A549 (cell line): ENCODE data around the gene NDUFS1. TPM values are rescaled to one million over a fixed set of nuclear protein-coding genes. Genes with fewer than 3 reads are reported as not detected.

Experiments
- ATAC-seq, 2 experiments: fragments of 200-7000 bp in 1 of 2; fragments of >200 bp in 1 of 2; cut with Nextera tagmentation in 1 of 2; cut with Tn5 transposase in 1 of 2; 3 replicates each; pipeline versions ENCODE4 v1.8.0 to v1.9.1; 2018 to 2020; ENCODE audit warnings: mild to moderate bottlenecking in 1 of 2, moderate library complexity in 1 of 2
- CTCF ChIA-PET: fragments of 300-600 bp; sonication (Branson Sonifier 250); formaldehyde crosslinking; extraction: SDS; loops from one replicate; lab custom pipeline; 2021; ENCODE audit warnings: antibody characterized with exemption, inconsistent platforms; lab: Yijun Ruan, JAX
- POLR2A ChIA-PET: fragments of 350-600 bp; formaldehyde crosslinking; extraction: SDS; loops from one replicate; lab custom pipeline; 2021; ENCODE audit warnings: antibody characterized with exemption, inconsistent platforms; lab: Yijun Ruan, JAX
- DNase-seq, 2 experiments: peaks; one replicate each; pipeline versions ENCODE4 v3.0.0 to v3.0.0-alpha.2; 2011 to 2016; ENCODE audit warnings: low read depth in 1 of 2, low spot score in 1 of 2
- FAIRE-seq: peaks from 2 replicates; lab custom pipeline; 2011; peaks lifted over from hg19 to GRCh38; lab: Jason Lieb, UNC
- H3K27ac ChIP-seq, 2 experiments: fragments of >200 bp; sonication (Bioruptor Twin); formaldehyde crosslinking; 3 replicates each; pipeline ENCODE4 v1.5.1; 2016 to 2017
- H3K4me1 ChIP-seq: fragments of >200 bp; sonication (Bioruptor Twin); formaldehyde crosslinking; 3 replicates; pipeline ENCODE4 v1.6.1; 2016
- H3K4me2 ChIP-seq: fragments of >200 bp; sonication (Bioruptor Twin); formaldehyde crosslinking; 3 replicates; pipeline ENCODE4 v1.6.1; 2016
- H3K4me3 ChIP-seq: fragments of >200 bp; sonication (Bioruptor Twin); formaldehyde crosslinking; 3 replicates; pipeline ENCODE4 v1.5.1; 2016
- H3K9me3 ChIP-seq: fragments of >200 bp; sonication (Bioruptor Twin); formaldehyde crosslinking; 3 replicates; pipeline ENCODE4 v1.6.1; 2016
- CEBPB ChIP-seq, 2 experiments: fragments of >200 bp in 1 of 2; sonication (Bioruptor Twin) in 1 of 2; formaldehyde crosslinking in 1 of 2; IDR thresholded peaks; 2 replicates each; pipeline ENCODE4 v1.6.1; 2012 to 2016
- EHMT2 ChIP-seq: fragments of 200-600 bp; sonication (generic); IDR thresholded peaks from 2 replicates; pipeline ENCODE4 v1.6.1; 2016; ENCODE audit warnings: antibody characterized with exemption, low read depth, mild to moderate bottlenecking, moderate library complexity
- GATA3 ChIP-seq: IDR thresholded peaks from 2 replicates; pipeline ENCODE4 v1.6.1; 2012; ENCODE audit warnings: borderline replicate concordance
- HDAC2 ChIP-seq: fragments of 200-600 bp; sonication (generic); IDR thresholded peaks from 2 replicates; pipeline ENCODE4 v1.6.1; 2016
- JUN ChIP-seq, 2 experiments: fragments of >200 bp; sonication (Bioruptor Twin); formaldehyde crosslinking; IDR thresholded peaks; 2 replicates in 1 of 2; 3 replicates in 1 of 2; pipeline ENCODE4 v1.6.1; 2016 to 2017
- KDM1A ChIP-seq: fragments of 200-600 bp; sonication (generic); IDR thresholded peaks from 2 replicates; pipeline ENCODE4 v1.6.1; 2016; ENCODE audit warnings: low read depth, mild to moderate bottlenecking
- MAZ ChIP-seq: fragments of 150-350 bp; IDR thresholded peaks from 2 replicates; pipeline ENCODE4 v1.6.1; 2014; ENCODE audit warnings: antibody characterized with exemption, low read depth, low read length, borderline replicate concordance
- MYC ChIP-seq: IDR thresholded peaks from 2 replicates; pipeline ENCODE4 v1.6.1; 2012; ENCODE audit warnings: mild to moderate bottlenecking, inconsistent platforms, low read length, improper control_type of control experiment, borderline replicate concordance
- NPAS2 ChIP-seq: fragments of 250-450 bp; sonication (Bioruptor Pico); IDR thresholded peaks from 2 replicates; pipeline ENCODE4 v1.8.0; 2022; ENCODE audit warnings: mild to moderate bottlenecking, moderate library complexity, borderline replicate concordance
- NR3C1 ChIP-seq: fragments of >200 bp; sonication (Bioruptor Twin); formaldehyde crosslinking; IDR thresholded peaks from 3 replicates; pipeline ENCODE4 v1.6.1; 2017
- POLR2A ChIP-seq: IDR thresholded peaks from 2 replicates; pipeline ENCODE4 v1.6.1; 2012; ENCODE audit warnings: mild to moderate bottlenecking, low read length
- RAD21 ChIP-seq, 2 experiments: fragments of >200 bp in 1 of 2; sonication (Bioruptor Twin) in 1 of 2; formaldehyde crosslinking in 1 of 2; IDR thresholded peaks in 1 of 2; conservative IDR thresholded peaks in 1 of 2; 2 replicates in 1 of 2; 3 replicates in 1 of 2; pipeline ENCODE4 v1.6.1; 2012 to 2018; ENCODE audit warnings: inconsistent platforms in 1 of 2
- RNF2 ChIP-seq: fragments of 200-600 bp; sonication (generic); IDR thresholded peaks from 2 replicates; pipeline ENCODE4 v1.6.1; 2016; ENCODE audit warnings: low read depth, mild to moderate bottlenecking, antibody characterized with exemption, moderate library complexity, borderline replicate concordance
- SMC3 ChIP-seq: fragments of >200 bp; sonication (Bioruptor Twin); formaldehyde crosslinking; IDR thresholded peaks from 3 replicates; pipeline ENCODE4 v1.6.1; 2018; ENCODE audit warnings: inconsistent platforms
- SREBF2 ChIP-seq: fragments of 450-650 bp; IDR thresholded peaks from 2 replicates; pipeline ENCODE4 v1.6.1; 2014; ENCODE audit warnings: mild to moderate bottlenecking, moderate library complexity
- TFCP2L1 ChIP-seq: fragments of 250-450 bp; sonication (Bioruptor Pico); IDR thresholded peaks from 2 replicates; pipeline ENCODE4 v1.5.0; 2021; ENCODE audit warnings: mild to moderate bottlenecking
- TP53 ChIP-seq: fragments of 250-450 bp; sonication (Bioruptor Pico); IDR thresholded peaks from 2 replicates; pipeline ENCODE4 v1.5.0; 2021; ENCODE audit warnings: mild to moderate bottlenecking, moderate library complexity
- ZSCAN20 ChIP-seq: fragments of 250-450 bp; sonication (Bioruptor Pico); IDR thresholded peaks from 2 replicates; pipeline ENCODE4 v1.8.0; 2022; ENCODE audit warnings: mild to moderate bottlenecking, moderate library complexity
- WGBS: methylation state at CpG from one replicate; pipeline ENCODE4 v1.1.6; 2017; ENCODE audit errors: missing lambda C conversion rate; 5-methylcytosine and 5-hydroxymethylcytosine counted together
- polyA plus RNA-seq, 4 experiments: library from polyadenylated mRNA; depleted of rRNA in 3 of 4; stranded (reverse); fragments of >200 nt; fragmentation: RNase III in 1 of 4; extraction: RNeasy Plus Mini Kit Qiagen cat#74134 plus additional on column Dnase treatment in 1 of 4; gene quantifications; 2 replicates in 3 of 4; 3 replicates in 1 of 4; pipeline ENCODE4 v1.2.3, GENCODE V29; 2011 to 2017
- TF ChIP-seq, protein P1 (sequence below): fragments of >200 bp; sonication (Bioruptor Twin); formaldehyde crosslinking; IDR thresholded peaks from 3 replicates; pipeline ENCODE4 v1.6.1; 2016
- TF ChIP-seq, protein P2 (sequence below): fragments of >200 bp; sonication (Bioruptor Twin); formaldehyde crosslinking; IDR thresholded peaks from 3 replicates; pipeline ENCODE4 v1.5.1; 2016
- TF ChIP-seq, protein P3 (sequence below): IDR thresholded peaks from 2 replicates; pipeline ENCODE4 v1.6.1; 2012; ENCODE audit warnings: low read depth, borderline replicate concordance

NDUFS1 gene
- polyA plus RNA-seq, 2 of the 4 experiments (the other 2 are of a cell fraction): 86.7 to 134 TPM

DNA sequence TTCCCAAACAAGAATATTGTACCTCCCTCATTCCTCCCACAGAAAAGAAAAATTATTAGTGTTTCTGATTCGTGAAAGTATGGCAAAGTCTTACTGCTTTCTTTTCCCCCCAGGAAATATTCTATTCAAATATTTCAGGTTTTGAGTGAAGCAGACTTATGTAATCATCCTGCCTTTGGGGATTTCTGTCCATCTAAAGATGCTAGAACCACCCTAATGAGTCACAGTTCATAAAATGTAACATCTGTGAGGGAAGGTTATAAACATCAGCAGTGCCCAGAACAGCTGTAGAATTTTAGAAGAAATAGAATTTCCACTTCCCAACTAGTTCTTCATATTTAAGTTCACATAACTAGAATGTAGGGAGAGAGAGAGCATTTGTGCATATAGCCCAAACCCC lies 39.4 kb upstream of the NDUFS1 start (continued):
- TF ChIP-seq, protein P1, sequence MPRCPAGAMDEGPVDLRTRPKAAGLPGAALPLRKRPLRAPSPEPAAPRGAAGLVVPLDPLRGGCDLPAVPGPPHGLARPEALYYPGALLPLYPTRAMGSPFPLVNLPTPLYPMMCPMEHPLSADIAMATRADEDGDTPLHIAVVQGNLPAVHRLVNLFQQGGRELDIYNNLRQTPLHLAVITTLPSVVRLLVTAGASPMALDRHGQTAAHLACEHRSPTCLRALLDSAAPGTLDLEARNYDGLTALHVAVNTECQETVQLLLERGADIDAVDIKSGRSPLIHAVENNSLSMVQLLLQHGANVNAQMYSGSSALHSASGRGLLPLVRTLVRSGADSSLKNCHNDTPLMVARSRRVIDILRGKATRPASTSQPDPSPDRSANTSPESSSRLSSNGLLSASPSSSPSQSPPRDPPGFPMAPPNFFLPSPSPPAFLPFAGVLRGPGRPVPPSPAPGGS: no peak
- TF ChIP-seq GATA3 (no peak), EHMT2 (no peak)

DNA sequence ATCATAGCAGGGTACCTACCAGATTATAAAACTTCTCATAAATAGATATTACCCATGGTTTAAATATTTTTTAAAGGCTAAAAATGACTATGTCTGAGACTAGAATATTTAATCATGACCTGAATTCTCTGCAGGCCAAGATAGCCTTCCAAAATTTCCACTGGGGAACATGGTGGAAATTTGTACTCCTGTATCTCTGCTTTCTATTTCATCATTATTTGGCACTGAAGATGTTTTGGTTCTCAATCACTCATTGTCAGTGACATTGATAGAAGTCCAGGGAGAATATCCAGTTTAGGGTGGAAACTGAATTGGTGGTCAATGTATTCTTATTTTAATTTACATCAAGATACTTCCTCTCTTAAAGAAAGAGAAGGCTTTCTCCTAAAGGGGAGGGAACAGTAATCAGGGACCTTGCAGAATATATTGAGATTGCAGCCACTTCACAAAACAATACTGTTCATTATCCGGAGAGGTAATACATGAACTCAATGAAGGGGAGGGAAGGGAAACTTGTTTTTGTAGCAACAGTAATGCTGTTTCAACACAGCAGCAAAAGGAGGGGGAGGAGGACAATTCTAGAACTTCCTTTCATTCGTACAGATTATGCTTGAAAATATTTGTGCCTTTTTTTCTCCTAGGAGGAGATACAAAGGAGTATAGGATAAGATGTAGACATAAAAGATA lies 34.6 kb upstream of the NDUFS1 start:
- H3K9me3 ChIP-seq: no peaks in the 10 kb centered on the region
- WGBS: 39% methylated on average over 2 of the region's 2 CpGs
- H3K4me3 ChIP-seq: no peak overlapping the region
- ATAC-seq (no peak), DNase-seq (no peak), FAIRE-seq (no peak)
- no peak overlapping the region for H3K4me2 ChIP-seq
- TF ChIP-seq JUN (IDR thresholded peaks at IDR 0.05): no peak
- no peak for TF ChIP-seq TP53
- TF ChIP-seq, protein P2, sequence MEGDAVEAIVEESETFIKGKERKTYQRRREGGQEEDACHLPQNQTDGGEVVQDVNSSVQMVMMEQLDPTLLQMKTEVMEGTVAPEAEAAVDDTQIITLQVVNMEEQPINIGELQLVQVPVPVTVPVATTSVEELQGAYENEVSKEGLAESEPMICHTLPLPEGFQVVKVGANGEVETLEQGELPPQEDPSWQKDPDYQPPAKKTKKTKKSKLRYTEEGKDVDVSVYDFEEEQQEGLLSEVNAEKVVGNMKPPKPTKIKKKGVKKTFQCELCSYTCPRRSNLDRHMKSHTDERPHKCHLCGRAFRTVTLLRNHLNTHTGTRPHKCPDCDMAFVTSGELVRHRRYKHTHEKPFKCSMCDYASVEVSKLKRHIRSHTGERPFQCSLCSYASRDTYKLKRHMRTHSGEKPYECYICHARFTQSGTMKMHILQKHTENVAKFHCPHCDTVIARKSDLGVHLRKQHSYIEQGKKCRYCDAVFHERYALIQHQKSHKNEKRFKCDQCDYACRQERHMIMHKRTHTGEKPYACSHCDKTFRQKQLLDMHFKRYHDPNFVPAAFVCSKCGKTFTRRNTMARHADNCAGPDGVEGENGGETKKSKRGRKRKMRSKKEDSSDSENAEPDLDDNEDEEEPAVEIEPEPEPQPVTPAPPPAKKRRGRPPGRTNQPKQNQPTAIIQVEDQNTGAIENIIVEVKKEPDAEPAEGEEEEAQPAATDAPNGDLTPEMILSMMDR: no peak
- no peak for TF ChIP-seq CEBPB (IDR thresholded peaks at IDR 0.05)
- no peak for TF ChIP-seq ZSCAN20
- no peak for TF ChIP-seq NPAS2 (CRISPR knock-in tag)
- no peak for TF ChIP-seq SREBF2
- no peak for TF ChIP-seq TFCP2L1 (CRISPR knock-in tag)
- TF ChIP-seq RAD21 (conservative IDR thresholded peaks at IDR 0.05 in 1 of 2, IDR thresholded peaks at IDR 0.05 in 1 of 2): no peak
- TF ChIP-seq MYC: no peak
- no peak for TF ChIP-seq MAZ
- TF ChIP-seq KDM1A: no peak
- TF ChIP-seq HDAC2: no peak
- TF ChIP-seq, protein P3, sequence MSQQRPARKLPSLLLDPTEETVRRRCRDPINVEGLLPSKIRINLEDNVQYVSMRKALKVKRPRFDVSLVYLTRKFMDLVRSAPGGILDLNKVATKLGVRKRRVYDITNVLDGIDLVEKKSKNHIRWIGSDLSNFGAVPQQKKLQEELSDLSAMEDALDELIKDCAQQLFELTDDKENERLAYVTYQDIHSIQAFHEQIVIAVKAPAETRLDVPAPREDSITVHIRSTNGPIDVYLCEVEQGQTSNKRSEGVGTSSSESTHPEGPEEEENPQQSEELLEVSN: no peak
- no peak for TF ChIP-seq SMC3
- no peak for TF ChIP-seq NR3C1
- no peak for TF ChIP-seq GATA3
- TF ChIP-seq, protein P1: no peak
- no peak for TF ChIP-seq POLR2A
- ChIA-PET CTCF (no interaction called here), POLR2A (no interaction called here)
- no peak overlapping the region for H3K27ac ChIP-seq
- peaks cover 5% of the 10 kb centered on the region; the same call in 2 of the 3 replicates for H3K4me1 ChIP-seq

DNA sequence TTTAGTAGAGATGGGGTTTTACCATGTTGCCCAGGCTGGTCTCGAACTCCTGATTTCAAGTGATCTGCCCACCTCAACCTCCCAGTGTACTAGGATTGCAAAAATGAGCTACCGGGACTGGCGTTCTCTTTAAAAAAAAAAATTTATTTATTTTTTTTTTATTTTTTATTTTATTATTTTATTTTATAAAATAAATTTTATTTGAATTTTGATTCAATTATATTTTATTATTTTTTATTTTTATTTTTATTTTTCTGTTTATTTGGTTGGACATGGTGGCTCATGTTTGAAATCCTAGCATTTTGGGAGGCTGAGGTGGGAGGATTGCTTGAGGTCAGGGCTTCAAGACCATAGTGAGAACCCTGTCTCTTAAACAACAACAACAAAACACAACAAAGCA lies 32.9 kb upstream of the NDUFS1 start:
- no peak for TF ChIP-seq RNF2
- TF ChIP-seq, all 56 proteins: peak for 0
- Histone ChIP-seq H3K4me1 (no peaks in the 10 kb centered on the region), H3K4me3 (no peak overlapping the region), H3K27ac (no peak overlapping the region), H3K9me3 (no peaks in the 10 kb centered on the region), H3K4me2 (no peak overlapping the region)
- ATAC-seq (no peak), FAIRE-seq (no peak), DNase-seq (no peak)
- 83% methylated on average over 3 of the region's 3 CpGs for WGBS
- CTCF ChIA-PET: interaction anchor here (0.6 kb wide), 1 partner anchor 27 kb away, joined by 4 read pairs; no protein-coding TSS in a partner anchor
- POLR2A ChIA-PET: no interaction called here
